GM18508 (cell line): Measurements from ENCODE around the gene KRT40.

Experiments used
- ATAC-seq: cut with Tn5 transposase; IDR thresholded peaks from one replicate; pipeline ENCODE4 v1.9.1; 2021; ENCODE audit warnings: moderate number of reproducible peaks; ENCODE audit not compliant: insufficient read depth, unreplicated experiment

The KRT40 gene

DNA sequence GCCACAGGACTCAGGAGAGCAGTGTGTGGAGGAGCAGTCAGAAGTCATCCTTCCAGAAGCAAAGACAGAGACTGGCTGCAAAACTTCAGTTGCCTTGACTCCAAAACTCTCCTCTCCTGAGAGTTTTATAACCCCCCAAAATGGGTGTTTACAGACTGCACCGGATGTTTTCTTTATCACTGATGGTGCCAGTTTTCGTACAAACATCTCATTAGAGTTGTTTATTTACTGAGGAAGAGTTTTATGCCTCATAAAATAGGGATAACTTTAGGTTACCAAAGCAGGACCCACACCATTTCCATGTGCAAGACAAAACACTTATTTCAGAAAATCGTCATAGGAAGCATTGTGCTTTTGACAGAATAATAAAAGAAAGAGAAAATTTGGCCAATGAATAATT lies at the start of gene KRT40:
Gene KRT40 (minus strand): TSS at position 101 of the 400 bp plus-strand sequence. CDS start 53 bp downstream, at position 48.
- ATAC-seq = no peak

DNA sequence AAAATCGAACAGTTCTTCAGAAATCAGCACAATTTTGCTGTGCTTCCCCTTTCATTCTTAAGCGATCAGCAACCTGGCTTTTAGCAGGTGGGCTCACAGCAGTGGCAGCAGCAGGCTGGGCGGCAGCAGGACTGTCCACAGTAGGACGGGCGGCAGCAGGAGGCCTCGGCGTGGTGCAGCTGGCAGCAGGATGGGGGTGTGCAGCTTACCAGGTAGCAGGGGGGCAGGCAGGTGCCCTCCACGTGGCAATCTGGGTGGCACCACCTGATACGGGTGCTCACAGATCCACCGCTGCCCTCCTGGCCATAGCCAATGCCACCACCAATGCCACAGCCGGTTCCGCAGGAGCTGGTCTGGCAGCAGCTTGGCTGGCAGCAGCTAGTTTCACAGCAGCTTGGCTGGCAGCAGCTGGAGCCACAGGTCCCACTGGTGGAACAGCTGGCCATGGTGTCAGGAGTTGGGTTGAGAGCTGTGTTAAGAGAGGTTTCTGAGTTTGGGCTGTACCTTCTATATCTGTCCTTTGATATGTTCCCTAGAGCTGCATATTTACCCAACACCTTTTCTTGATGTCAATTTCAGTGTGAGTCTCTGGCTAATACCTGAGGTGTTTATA lies 45.6 kb upstream of the KRT40 start, which contains the start of gene KRTAP1-4:
Gene KRTAP1-4 (minus strand): TSS at position 563 of the 613 bp plus-strand sequence. CDS start 117 bp downstream, at position 446.
- ATAC-seq = no peak

DNA sequence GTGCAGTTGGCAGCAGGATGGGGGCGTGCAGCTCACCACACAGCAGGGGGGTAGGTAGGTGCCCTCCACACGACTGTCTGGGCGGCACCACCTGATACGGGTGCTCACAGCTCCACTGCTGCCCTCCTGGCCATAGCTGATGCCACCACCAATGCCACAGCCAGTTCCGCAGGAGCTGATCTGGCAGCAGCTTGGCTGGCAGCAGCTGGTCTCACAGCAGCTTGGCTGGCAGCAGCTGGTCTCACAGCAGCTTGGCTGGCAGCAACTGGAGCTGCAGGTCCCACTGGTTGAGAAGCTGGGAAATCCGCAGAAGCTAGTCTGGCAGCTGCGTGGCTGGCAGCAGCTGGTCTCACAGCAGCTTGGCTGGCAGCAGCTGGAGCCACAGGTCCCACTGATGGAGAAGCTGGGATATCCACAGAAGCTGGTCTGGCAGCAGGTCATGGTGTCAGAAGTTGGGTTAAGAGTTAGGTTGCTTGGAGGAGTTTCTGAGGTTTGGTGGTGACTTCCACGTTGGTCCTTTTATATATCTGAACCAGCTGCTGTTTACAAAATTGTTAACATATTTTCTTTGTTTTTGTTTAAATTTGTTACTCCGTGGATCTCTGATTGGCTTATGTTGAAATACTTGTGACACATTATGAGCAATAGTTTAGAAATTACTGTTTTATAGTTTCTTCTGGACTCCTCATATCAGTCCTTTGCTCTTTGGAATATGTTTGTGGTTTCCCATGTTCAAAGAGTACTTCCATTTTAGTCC lies 42.8 kb upstream of the KRT40 start, which contains the start of gene KRTAP1-5:
Gene KRTAP1-5 (minus strand): TSS at position 494 of the 757 bp plus-strand sequence. CDS start 53 bp downstream, at position 441.
- no peak for ATAC-seq

DNA sequence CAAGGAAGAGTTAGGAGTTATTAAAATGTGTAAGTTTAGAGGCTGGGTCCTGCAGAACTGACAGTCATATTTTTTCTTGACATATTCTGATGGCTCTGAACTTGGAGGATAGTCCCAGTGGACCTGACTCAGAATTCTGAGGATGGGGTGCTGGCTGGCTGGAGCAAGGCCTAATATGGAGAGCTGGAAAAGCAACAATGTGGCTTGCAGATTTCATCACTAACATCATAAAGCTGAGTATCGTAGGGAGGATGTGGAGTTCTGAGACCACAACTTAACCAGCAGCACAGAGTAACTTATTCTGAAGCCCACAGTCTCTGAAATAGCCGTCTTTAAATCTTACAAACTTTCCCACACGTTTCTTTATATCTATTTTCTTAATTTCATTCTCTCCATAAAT lies 40.6 kb upstream of the KRT40 start:
- no peak for ATAC-seq

DNA sequence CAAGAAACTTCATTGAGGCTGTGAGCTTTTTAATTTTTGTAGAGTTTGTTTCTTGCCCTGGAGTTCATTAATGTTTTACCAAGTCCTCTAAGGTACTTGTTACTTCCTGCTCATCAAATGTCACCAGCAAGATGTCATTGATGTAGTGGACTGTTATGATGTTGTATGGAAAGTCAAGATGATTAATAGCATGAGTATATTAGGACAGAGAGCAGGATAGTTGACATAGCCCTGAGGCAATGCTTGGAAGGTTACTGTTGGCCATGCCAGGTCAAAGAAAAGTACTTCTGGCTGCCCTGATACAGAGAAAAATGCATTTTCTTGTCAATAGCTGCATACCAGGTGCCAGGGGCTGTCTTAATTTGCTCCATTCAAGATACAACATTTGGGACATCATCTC lies 36.2 kb upstream of the KRT40 start:
- no peak for ATAC-seq

DNA sequence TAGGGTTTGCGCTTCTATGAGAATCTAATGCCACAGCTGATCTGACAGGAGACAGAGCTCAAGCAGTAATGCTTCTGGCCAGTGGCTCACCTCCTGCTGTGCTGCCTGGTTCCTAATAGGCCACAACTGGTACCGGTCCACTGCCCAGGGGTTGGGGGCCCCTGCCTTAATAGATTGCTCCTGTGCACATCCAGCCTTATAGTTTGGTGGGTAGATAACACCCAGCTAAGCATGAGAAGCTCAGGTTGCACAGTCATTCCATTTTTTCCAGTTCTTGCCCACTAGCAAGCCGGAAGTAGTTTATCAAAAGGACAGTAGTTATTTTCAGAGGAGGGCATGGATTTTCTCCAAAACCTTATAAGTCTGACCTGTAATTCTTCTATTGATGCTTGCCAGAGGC lies 35.3 kb upstream of the KRT40 start:
- ATAC-seq = no peak

DNA sequence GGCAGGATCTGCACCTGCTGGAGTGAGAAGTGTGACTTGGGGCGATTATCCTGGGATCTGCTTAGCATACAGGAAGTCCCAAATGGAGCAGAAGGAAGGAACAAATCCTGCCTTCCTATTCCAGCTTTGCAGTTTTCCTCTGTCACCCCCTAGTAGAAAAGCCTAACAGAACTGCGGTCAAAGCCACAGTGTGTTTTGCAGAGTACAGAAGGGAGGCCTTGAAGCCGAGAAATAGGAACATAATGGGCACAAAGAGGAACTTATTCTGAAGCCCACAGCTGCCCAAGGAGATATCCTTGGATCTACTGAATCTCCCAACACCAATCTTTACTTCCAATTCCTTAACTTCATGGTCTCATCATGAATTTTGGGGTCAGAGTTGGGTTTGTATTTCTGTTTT lies 34.4 kb upstream of the KRT40 start:
- no peak for ATAC-seq

DNA sequence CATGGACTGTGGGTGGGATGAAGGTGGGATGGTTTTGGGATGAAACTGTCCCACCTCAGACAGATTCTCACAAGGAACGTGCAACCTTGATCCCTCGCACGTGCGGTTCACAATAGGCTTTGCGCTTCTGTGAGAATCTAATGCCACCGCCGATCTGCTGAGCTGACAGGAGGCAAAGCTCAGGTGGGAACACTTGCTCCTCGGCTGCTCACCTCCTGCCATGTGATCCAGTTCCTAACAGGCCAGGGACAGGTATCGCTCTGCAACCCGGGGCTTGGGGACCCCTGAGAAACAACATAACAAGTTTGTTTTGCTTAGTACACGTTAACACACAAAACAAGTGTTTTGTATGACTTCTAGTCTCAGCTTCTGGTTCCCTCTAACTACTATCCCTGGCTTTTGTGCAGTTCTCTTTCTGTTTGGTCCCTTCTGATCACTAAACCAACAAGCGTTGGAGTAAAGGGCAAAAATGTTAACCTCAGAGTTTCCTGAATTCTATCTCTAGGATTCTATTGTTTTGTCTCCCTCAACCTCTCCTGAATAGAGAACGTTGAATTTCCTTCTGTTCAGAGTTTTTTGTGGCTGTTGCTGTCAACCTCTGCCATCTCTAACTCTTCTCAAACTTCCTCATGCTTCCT lies 32.6 kb upstream of the KRT40 start:
- no peak for ATAC-seq

DNA sequence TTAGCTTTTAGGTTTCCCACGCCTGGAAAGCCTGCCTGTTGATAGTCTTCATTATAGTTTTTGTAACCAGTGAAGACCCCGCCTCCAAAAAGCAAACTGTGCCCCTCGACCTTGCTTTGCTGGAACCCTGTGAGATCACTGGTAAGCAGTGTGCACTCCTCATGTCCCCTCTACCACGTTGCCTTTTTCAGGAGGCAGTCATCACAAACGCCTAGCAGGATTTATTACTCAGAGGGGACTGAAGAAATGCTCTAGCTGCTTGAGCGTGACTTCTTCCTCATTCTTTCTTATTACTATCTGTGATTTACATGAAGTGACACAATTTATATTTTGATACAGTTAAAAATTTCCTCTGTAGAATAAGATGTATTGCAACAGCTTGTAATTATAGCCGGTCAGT lies 31.3 kb upstream of the KRT40 start:
- no peak for ATAC-seq

DNA sequence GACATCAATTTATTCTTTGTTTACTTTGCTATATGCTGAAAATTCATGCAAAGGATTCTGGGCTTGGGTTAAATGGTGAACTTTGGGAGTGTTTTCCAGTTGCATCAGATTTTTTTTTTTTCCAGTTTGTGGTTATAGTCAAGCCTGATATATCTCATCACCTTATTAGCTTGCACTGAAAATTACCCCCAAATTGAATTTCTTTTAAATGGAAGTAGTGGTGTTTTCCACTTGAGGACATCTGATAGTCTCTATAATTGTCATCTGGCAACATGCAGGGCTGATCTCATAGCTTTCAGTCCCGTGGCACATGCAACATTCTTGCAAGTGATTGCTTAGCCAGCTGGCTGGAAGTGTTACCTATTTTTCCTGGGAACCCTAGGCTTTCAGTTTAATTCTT lies 29.5 kb upstream of the KRT40 start:
- ATAC-seq = no peak

DNA sequence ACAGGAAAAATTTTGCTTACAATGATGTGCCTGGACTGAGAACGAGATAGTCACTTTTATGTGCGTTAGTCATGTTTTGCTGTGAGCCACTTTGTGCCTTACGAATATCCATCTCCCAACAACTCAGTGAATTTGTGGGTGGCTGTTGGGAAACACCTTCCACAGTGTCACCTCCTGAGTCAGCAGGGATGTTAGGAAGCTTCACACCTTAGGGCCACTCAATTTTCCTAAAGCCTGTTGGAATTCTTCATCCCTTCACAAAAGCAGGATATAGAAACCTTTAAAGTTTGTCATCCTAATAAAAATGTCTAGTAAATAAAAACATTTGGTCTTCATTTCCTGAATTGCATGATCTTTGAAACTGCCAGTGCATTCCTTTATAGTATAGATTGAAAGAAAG lies 29.1 kb upstream of the KRT40 start:
- no peak for ATAC-seq

DNA sequence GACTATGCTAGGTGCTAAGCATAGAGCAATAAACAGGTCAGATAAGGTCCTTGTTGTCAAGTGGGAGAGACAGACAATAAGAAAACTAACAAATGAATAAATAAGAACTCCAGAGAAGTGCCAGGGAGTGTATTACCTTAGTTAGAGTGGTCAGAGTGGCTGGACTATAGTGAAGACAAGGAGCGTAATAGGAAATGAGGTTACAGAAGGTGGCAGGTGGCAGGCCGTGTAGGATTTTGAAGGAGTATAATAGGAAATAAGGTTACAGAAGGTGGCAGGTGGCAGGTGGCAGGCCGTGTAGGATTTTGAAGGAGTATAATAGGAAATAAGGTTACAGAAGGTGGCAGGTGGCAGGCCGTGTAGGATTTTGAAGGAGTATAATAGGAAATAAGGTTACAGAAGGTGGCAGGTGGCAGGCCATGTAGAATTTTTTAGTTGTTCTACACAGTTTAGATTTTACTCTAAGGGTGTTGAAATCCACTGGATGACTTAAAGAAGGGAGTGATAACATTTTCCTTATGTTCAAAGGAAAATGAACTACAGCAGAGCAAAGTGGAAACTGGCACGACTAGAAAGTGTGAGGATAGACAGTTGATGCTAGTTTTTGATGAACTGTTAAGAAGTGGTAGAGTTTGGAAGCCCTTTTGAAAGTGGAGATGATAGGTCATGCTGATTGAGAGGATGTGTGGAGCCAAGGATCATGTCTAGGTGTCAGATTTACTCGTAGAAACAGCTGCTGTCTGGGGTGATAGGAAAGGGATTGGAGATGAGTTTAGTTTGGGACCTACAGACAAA lies 28.4 kb upstream of the KRT40 start:
- no peak for ATAC-seq

DNA sequence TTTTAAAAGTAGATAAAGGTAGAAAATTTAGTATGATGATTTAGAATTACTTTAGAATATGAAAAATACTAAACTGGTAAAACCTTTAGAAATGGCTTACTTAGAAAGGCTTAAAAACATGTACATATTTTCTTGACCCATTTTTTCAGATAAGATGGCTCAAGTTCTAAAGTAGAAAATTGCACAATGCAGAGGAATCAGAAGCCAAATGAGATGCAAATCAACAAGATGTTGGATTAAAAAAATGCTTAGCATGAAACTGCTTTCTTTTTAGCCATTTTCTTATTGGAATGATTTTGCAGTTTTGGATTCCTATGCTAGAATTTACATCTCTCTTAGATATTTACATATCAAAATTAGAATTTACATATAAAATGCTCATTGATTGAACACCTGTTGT lies 26.3 kb upstream of the KRT40 start:
- ATAC-seq = no peak

DNA sequence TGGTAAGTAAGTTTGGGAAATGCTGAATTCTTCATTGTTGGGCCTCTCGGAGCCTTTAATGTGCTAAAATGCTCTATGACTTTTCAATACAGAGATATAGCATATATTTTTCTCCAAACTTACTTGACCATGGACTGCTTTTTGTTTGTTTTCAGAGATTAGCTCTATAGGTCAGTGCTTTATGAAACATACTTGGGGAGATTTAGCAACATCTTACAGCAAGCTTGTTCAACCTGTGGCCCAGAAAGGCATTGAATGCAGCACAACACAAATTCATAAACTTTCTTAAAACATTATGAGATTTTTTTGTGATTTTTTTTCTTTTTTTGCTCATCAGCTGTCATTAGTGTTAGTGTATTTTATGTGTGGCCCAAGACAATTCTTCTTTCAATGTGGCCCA lies 25.8 kb upstream of the KRT40 start:
- ATAC-seq = no peak

DNA sequence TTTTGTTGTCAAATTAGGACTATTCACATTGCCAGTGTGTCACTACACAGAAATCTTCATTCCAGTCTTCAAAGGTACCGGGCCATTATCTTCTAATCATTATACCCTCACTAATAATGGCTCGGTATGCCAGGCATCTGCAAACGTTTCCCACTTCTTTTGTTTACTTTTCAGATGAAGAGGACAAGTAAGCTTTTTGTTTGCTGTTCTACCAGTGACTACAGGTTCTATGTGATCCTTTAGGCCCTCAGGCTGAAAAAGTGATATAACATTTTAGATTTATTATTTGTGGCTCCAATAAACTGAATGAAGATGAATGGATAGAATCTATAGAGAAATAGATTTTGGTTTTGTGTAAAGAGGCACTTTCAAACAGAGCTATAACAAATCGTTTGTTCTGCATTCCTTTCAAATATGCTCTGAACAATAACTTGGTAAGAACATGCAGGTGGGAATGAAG lies 25.2 kb upstream of the KRT40 start:
- no peak for ATAC-seq

DNA sequence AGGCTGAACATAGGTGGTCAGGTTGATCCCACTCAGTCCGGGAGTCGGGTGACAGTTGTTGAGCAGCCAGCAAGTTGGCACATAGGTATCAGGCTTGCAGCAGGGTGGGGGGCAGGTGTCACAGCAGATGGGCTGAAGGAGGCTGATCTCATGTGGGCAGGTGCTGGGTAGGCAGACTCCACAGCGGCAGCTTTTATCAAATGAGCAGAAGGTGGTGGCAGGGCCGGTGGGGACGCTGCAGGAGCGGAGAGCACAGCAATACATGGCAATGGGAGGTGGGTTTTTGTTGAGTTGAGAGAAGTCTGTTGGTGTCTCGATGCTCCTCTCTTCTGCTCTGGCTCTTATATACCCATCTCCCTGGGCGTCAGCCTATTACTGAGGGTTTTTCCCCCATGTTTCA lies 24.7 kb upstream of the KRT40 start, which contains the start of gene KRTAP3-1:
Gene KRTAP3-1 (minus strand): TSS at position 318 of the 400 bp plus-strand sequence. CDS start 54 bp downstream, at position 264.
- ATAC-seq = no peak

DNA sequence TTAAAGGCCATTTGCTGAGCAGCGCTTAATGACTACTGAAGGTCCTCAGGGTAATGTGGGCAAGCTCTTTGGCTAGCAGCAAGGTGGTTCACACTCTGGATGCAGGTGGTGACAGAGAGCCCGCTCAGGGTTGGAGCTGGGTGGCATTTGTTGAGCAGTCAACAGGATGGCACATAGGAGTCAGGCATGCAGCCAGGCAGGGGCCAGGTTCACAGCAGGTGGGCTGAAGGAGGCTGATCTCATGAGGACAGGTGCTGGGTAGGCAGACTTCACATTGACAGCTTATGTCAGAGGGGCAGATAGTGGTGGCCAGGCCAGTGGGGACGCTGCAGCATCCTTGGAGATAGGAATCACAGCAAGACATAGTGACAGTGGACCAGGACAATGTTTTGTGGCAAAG lies 20.3 kb upstream of the KRT40 start:
- no peak for ATAC-seq

DNA sequence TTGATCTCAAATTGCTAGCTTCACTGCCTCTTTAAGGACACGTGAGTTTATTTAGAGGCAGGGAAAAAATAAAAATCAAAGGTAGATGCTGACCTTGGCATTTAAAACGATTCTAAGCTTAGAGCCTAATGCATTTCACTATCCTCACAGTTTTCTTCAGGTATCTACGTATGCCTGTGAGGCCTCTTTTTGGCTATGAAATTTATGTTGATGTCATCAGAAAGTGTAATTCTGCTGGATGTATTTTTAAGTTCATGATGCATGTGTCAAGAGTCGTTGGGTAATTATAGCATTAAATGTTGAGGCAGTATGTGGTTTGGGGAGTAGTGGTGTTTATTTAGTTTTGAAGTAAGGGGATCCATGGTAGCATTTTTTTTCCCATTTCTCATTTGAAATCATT lies 19.8 kb upstream of the KRT40 start:
- ATAC-seq = no peak

DNA sequence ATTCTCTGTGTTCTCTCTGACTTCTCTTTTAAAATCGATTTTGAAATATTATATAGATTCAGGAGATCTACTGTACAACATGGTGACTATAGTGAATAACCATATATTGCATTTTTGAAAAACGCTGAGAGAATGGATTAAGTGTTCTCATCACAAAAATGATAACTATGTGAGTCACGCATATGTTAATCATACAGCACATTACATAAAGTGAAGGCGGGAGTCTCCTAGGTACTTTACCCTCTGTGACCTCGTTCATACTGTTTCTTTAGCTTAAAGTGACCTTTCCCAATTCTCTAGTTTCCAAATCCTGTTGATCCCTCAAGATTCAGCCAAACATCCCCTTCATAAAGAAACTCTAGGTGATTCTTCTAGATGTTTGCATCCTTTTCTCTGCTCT lies 18.7 kb upstream of the KRT40 start:
- no peak for ATAC-seq

DNA sequence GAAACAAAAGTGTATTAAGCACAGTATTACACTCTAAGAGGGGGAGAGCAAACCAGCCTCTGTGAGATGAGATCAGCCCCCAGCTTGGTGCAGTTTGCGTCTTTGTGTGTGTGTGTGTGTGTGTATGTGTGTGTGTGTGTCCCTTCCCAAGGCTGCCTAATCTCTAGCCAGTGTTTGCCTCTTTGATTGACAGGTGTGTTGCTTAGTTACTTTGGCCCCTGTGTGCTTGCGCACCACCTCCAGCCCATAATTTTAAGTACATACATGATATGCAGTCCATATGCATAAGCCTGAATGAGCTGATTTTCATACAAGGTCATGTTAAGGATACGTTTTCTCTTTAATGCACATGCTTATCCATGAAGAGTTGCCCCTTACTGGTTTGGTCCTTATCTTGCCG lies 17.7 kb upstream of the KRT40 start:
- ATAC-seq = no peak
